A549 (cell line): Measurements from ENCODE around the gene H2BK1. TPM values are rescaled to one million over a fixed set of nuclear protein-coding genes. Genes with fewer than 3 reads are reported as not detected.
A peak's percentile ranks its signal among the peaks of the same experiment; 100 is the strongest.

Experiments
- ATAC-seq, 2 experiments: fragments of 200-7000 bp in 1 of 2; fragments of >200 bp in 1 of 2; cut with Nextera tagmentation in 1 of 2; cut with Tn5 transposase in 1 of 2; 3 replicates each; pipeline versions ENCODE4 v1.8.0 to v1.9.1; 2018 to 2020; ENCODE audit warnings: mild to moderate bottlenecking in 1 of 2, moderate library complexity in 1 of 2
- CTCF ChIA-PET: fragments of 300-600 bp; sonication (Branson Sonifier 250); formaldehyde crosslinking; extraction: SDS; loops from one replicate; lab custom pipeline; 2021; ENCODE audit warnings: antibody characterized with exemption, inconsistent platforms; lab: Yijun Ruan, JAX
- POLR2A ChIA-PET: fragments of 350-600 bp; formaldehyde crosslinking; extraction: SDS; loops from one replicate; lab custom pipeline; 2021; ENCODE audit warnings: antibody characterized with exemption, inconsistent platforms; lab: Yijun Ruan, JAX
- DNase-seq, 2 experiments: peaks; one replicate each; pipeline versions ENCODE4 v3.0.0 to v3.0.0-alpha.2; 2011 to 2016; ENCODE audit warnings: low read depth in 1 of 2, low spot score in 1 of 2
- FAIRE-seq: peaks from 2 replicates; lab custom pipeline; 2011; peaks lifted over from hg19 to GRCh38; lab: Jason Lieb, UNC
- H3K27ac ChIP-seq, 2 experiments: fragments of >200 bp; sonication (Bioruptor Twin); formaldehyde crosslinking; 3 replicates each; pipeline ENCODE4 v1.5.1; 2016 to 2017
- H3K4me1 ChIP-seq: fragments of >200 bp; sonication (Bioruptor Twin); formaldehyde crosslinking; 3 replicates; pipeline ENCODE4 v1.6.1; 2016
- H3K4me2 ChIP-seq: fragments of >200 bp; sonication (Bioruptor Twin); formaldehyde crosslinking; 3 replicates; pipeline ENCODE4 v1.6.1; 2016
- H3K4me3 ChIP-seq: fragments of >200 bp; sonication (Bioruptor Twin); formaldehyde crosslinking; 3 replicates; pipeline ENCODE4 v1.5.1; 2016
- H3K9me3 ChIP-seq: fragments of >200 bp; sonication (Bioruptor Twin); formaldehyde crosslinking; 3 replicates; pipeline ENCODE4 v1.6.1; 2016
- BHLHE40 ChIP-seq: IDR thresholded peaks from 2 replicates; pipeline ENCODE4 v1.6.1; 2012; ENCODE audit warnings: low read depth, low read length, inconsistent platforms
- CHD2 ChIP-seq: fragments of 150-350 bp; IDR thresholded peaks from 2 replicates; pipeline ENCODE4 v1.6.1; 2014; ENCODE audit warnings: low read length; ENCODE audit not compliant: partially characterized antibody
- CHD4 ChIP-seq: fragments of 200-600 bp; sonication (generic); IDR thresholded peaks from 2 replicates; pipeline ENCODE4 v1.6.1; 2016; ENCODE audit warnings: antibody characterized with exemption, mild to moderate bottlenecking, borderline replicate concordance
- EHF ChIP-seq: fragments of 250-450 bp; sonication (Bioruptor Pico); IDR thresholded peaks from 2 replicates; pipeline ENCODE4 v1.5.0; 2020; ENCODE audit warnings: mild to moderate bottlenecking
- EHMT2 ChIP-seq: fragments of 200-600 bp; sonication (generic); IDR thresholded peaks from 2 replicates; pipeline ENCODE4 v1.6.1; 2016; ENCODE audit warnings: antibody characterized with exemption, low read depth, mild to moderate bottlenecking, moderate library complexity
- EP300 ChIP-seq, 2 experiments: fragments of >200 bp; sonication (Bioruptor Twin); formaldehyde crosslinking; IDR thresholded peaks; 2 replicates in 1 of 2; 3 replicates in 1 of 2; pipeline ENCODE4 v1.6.1; 2016 to 2017
- HES2 ChIP-seq: fragments of >200 bp; sonication (Bioruptor Twin); formaldehyde crosslinking; IDR thresholded peaks from 2 replicates; pipeline ENCODE4 v1.6.1; 2016
- HEYL ChIP-seq: fragments of 250-450 bp; sonication (Bioruptor Pico); IDR thresholded peaks from 2 replicates; pipeline ENCODE4 v1.8.0; 2021; ENCODE audit warnings: mild to moderate bottlenecking, moderate library complexity
- HOXB5 ChIP-seq: fragments of 250-450 bp; sonication (Bioruptor Pico); IDR thresholded peaks from 2 replicates; pipeline ENCODE4 v1.5.0; 2020; ENCODE audit warnings: mild to moderate bottlenecking, moderate library complexity
- JUNB ChIP-seq: fragments of >200 bp; sonication (Bioruptor Twin); formaldehyde crosslinking; IDR thresholded peaks from 2 replicates; pipeline ENCODE4 v1.6.1; 2016
- KDM1A ChIP-seq: fragments of 200-600 bp; sonication (generic); IDR thresholded peaks from 2 replicates; pipeline ENCODE4 v1.6.1; 2016; ENCODE audit warnings: low read depth, mild to moderate bottlenecking
- MAFK ChIP-seq: fragments of 450-650 bp; IDR thresholded peaks from 2 replicates; pipeline ENCODE4 v1.6.1; 2014; ENCODE audit not compliant: partially characterized antibody
- MAX ChIP-seq: IDR thresholded peaks from 2 replicates; pipeline ENCODE4 v1.6.1; 2012
- MAZ ChIP-seq: fragments of 150-350 bp; IDR thresholded peaks from 2 replicates; pipeline ENCODE4 v1.6.1; 2014; ENCODE audit warnings: antibody characterized with exemption, low read depth, low read length, borderline replicate concordance
- MYC ChIP-seq: IDR thresholded peaks from 2 replicates; pipeline ENCODE4 v1.6.1; 2012; ENCODE audit warnings: mild to moderate bottlenecking, inconsistent platforms, low read length, improper control_type of control experiment, borderline replicate concordance
- NPAS2 ChIP-seq: fragments of 250-450 bp; sonication (Bioruptor Pico); IDR thresholded peaks from 2 replicates; pipeline ENCODE4 v1.8.0; 2022; ENCODE audit warnings: mild to moderate bottlenecking, moderate library complexity, borderline replicate concordance
- NR3C1 ChIP-seq: fragments of >200 bp; sonication (Bioruptor Twin); formaldehyde crosslinking; IDR thresholded peaks from 3 replicates; pipeline ENCODE4 v1.6.1; 2017
- PHF8 ChIP-seq: fragments of 200-600 bp; sonication (generic); IDR thresholded peaks from 2 replicates; pipeline ENCODE4 v1.6.1; 2016; ENCODE audit warnings: low read depth, mild to moderate bottlenecking, antibody characterized with exemption, moderate library complexity, borderline replicate concordance
- RAD21 ChIP-seq, 2 experiments: fragments of >200 bp in 1 of 2; sonication (Bioruptor Twin) in 1 of 2; formaldehyde crosslinking in 1 of 2; IDR thresholded peaks in 1 of 2; conservative IDR thresholded peaks in 1 of 2; 2 replicates in 1 of 2; 3 replicates in 1 of 2; pipeline ENCODE4 v1.6.1; 2012 to 2018; ENCODE audit warnings: inconsistent platforms in 1 of 2
- RCOR1 ChIP-seq: fragments of 150-350 bp; IDR thresholded peaks from 2 replicates; pipeline ENCODE4 v1.6.1; 2014; ENCODE audit warnings: antibody characterized with exemption, low read length, low read depth
- RFX5 ChIP-seq: fragments of 450-650 bp; IDR thresholded peaks from 2 replicates; pipeline ENCODE4 v1.7.1; 2014; ENCODE audit warnings: antibody characterized with exemption, mild to moderate bottlenecking, moderate library complexity
- SMC3 ChIP-seq: fragments of >200 bp; sonication (Bioruptor Twin); formaldehyde crosslinking; IDR thresholded peaks from 3 replicates; pipeline ENCODE4 v1.6.1; 2018; ENCODE audit warnings: inconsistent platforms
- SREBF2 ChIP-seq: fragments of 450-650 bp; IDR thresholded peaks from 2 replicates; pipeline ENCODE4 v1.6.1; 2014; ENCODE audit warnings: mild to moderate bottlenecking, moderate library complexity
- ZNF302 ChIP-seq: fragments of 250-450 bp; sonication (Bioruptor Pico); IDR thresholded peaks from 2 replicates; pipeline ENCODE4 v1.9.0; 2021; ENCODE audit warnings: inconsistent platforms, mild to moderate bottlenecking, moderate library complexity
- WGBS: methylation state at CpG from one replicate; pipeline ENCODE4 v1.1.6; 2017; ENCODE audit errors: missing lambda C conversion rate; 5-methylcytosine and 5-hydroxymethylcytosine counted together
- polyA plus RNA-seq, 4 experiments: library from polyadenylated mRNA; depleted of rRNA in 3 of 4; stranded (reverse); fragments of >200 nt; fragmentation: RNase III in 1 of 4; extraction: RNeasy Plus Mini Kit Qiagen cat#74134 plus additional on column Dnase treatment in 1 of 4; gene quantifications; 2 replicates in 3 of 4; 3 replicates in 1 of 4; pipeline ENCODE4 v1.2.3, GENCODE V29; 2011 to 2017
- TF ChIP-seq, protein P1 (sequence below): fragments of 250-450 bp; sonication (Bioruptor Pico); IDR thresholded peaks from 2 replicates; pipeline ENCODE4 v1.5.0; 2020; ENCODE audit warnings: low read depth, mild to moderate bottlenecking, moderate library complexity
- TF ChIP-seq, protein P2 (sequence below): fragments of 250-450 bp; sonication (Bioruptor Pico); IDR thresholded peaks from 2 replicates; pipeline ENCODE4 v1.5.0; 2021; ENCODE audit warnings: mild to moderate bottlenecking, moderate library complexity, borderline replicate concordance
- TF ChIP-seq, protein P3 (sequence below): fragments of >200 bp; sonication (Bioruptor Twin); formaldehyde crosslinking; IDR thresholded peaks from 3 replicates; pipeline ENCODE4 v1.6.1; 2016
- TF ChIP-seq, protein P4 (sequence below): fragments of 450-650 bp; IDR thresholded peaks from 2 replicates; pipeline ENCODE4 v1.6.1; 2014; ENCODE audit warnings: antibody characterized with exemption
- TF ChIP-seq, protein P5 (sequence below): fragments of 150-350 bp; IDR thresholded peaks from 2 replicates; pipeline ENCODE4 v1.6.1; 2014; ENCODE audit warnings: low read depth, mild to moderate bottlenecking, low read length

H2BK1 gene
- polyA plus RNA-seq, 2 of the 4 experiments (the other 2 are of a cell fraction), result not detected

DNA sequence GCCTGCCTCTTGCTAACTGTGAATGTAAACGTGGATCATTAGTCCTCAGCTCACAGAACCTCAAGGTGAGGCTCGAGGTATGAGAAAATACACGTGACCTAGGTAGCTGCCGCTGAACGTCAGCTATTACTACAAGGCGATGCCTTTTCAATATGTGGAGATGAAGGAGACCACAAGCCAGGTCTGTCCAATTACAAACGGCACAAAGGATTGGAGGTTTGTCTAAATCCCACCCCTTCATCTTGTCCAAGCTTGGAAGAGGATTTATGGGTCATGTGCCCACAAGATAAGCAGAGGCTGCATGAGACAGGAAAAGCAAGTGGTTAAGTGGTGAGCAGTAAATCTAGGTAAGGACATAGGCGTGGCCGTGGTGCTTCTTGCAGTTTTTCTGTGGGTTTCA is 3.4 kb downstream of the H2BK1 start:
- Histone ChIP-seq H3K9me3 (no peaks in the 10 kb centered on the region), H3K4me3 (no peak overlapping the region), H3K4me1 (no peaks in the 10 kb centered on the region), H3K27ac (no peak overlapping the region), H3K4me2 (no peak overlapping the region)
- FAIRE-seq, result no peak
- 57% methylated on average over 9 of the region's 9 CpGs for WGBS
- TF ChIP-seq PHF8 (no peak), MAFK (no peak), HOXB5 (CRISPR knock-in tag) (no peak), JUNB (no peak)
- TF ChIP-seq, protein P1, sequence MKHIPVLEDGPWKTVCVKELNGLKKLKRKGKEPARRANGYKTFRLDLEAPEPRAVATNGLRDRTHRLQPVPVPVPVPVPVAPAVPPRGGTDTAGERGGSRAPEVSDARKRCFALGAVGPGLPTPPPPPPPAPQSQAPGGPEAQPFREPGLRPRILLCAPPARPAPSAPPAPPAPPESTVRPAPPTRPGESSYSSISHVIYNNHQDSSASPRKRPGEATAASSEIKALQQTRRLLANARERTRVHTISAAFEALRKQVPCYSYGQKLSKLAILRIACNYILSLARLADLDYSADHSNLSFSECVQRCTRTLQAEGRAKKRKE, result no peak
- TF ChIP-seq, all 56 proteins: peak for 0
- CTCF ChIA-PET, result interaction anchor here (1.0 to 2.0 kb wide), 7 partner anchors 18 to 96 kb away, joined by 3 to 5 read pairs (median 3); no protein-coding TSS in a partner anchor
- DNase-seq, result no peak
- no peak for ATAC-seq
- POLR2A ChIA-PET, result no interaction called here

GRCh38 chr7:151205730-151206129 is 4.6 kb downstream of the H2BK1 start:
- TF ChIP-seq NR3C1 (no peak), SMC3 (no peak), EHMT2 (no peak), NPAS2 (no peak), MAX (no peak), KDM1A (no peak), SREBF2 (no peak), BHLHE40 (no peak), CHD4 (no peak), EP300 (IDR thresholded peaks at IDR 0.05) (no peak), EHF (CRISPR knock-in tag) (no peak), HEYL (no peak)
- no peak for DNase-seq
- Histone ChIP-seq H3K9me3 (no peaks in the 10 kb centered on the region), H3K4me2 (no peak overlapping the region), H3K4me3 (no peak overlapping the region), H3K27ac (no peak overlapping the region), H3K4me1 (no peaks in the 10 kb centered on the region)
- FAIRE-seq, result no peak
- 50% methylated on average over 6 of the region's 6 CpGs for WGBS
- CTCF ChIA-PET, result interaction anchor here (0.7 to 1.4 kb wide), 5 partner anchors 37 to 145 kb away, joined by 3 to 5 read pairs (median 3); no protein-coding TSS in a partner anchor
- POLR2A ChIA-PET, result no interaction called here
- ATAC-seq, result no peak

GRCh38 chr7:151204383-151205032 is 5.8 kb downstream of the H2BK1 start:
- POLR2A ChIA-PET, result no interaction called here
- FAIRE-seq (no peak), ATAC-seq (peak in 1 of 2 experiments; percentile 9; a peak in 1 of 6 replicates), DNase-seq (no peak)
- no peak overlapping the region for H3K4me3 ChIP-seq
- no peak overlapping the region for H3K27ac ChIP-seq
- no peak overlapping the region for H3K4me2 ChIP-seq
- 65% methylated on average over 30 of the region's 48 CpGs for WGBS
- CTCF ChIA-PET, result interaction anchor here (0.5 to 1.8 kb wide), 3 partner anchors 37 to 86 kb away, joined by 3 to 5 read pairs (median 4); partner anchors contain the start of gene GBX1
- H3K4me1 ChIP-seq, result no peaks in the 10 kb centered on the region
- H3K9me3 ChIP-seq, result no peaks in the 10 kb centered on the region
- TF ChIP-seq SMC3 (no peak), MAZ (no peak), ZNF302 (CRISPR knock-in tag) (no peak), HES2 (no peak), MYC (no peak), RAD21 (conservative IDR thresholded peaks at IDR 0.05 in 1 of 2, IDR thresholded peaks at IDR 0.05 in 1 of 2) (no peak), RFX5 (no peak), KDM1A (no peak), CHD2 (no peak), RCOR1 (no peak)
- TF ChIP-seq, protein P2, sequence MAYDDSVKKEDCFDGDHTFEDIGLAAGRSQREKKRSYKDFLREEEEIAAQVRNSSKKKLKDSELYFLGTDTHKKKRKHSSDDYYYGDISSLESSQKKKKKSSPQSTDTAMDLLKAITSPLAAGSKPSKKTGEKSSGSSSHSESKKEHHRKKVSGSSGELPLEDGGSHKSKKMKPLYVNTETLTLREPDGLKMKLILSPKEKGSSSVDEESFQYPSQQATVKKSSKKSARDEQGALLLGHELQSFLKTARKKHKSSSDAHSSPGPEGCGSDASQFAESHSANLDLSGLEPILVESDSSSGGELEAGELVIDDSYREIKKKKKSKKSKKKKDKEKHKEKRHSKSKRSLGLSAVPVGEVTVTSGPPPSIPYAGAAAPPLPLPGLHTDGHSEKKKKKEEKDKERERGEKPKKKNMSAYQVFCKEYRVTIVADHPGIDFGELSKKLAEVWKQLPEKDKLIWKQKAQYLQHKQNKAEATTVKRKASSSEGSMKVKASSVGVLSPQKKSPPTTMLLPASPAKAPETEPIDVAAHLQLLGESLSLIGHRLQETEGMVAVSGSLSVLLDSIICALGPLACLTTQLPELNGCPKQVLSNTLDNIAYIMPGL (CRISPR knock-in tag), result no peak
- TF ChIP-seq, protein P3, sequence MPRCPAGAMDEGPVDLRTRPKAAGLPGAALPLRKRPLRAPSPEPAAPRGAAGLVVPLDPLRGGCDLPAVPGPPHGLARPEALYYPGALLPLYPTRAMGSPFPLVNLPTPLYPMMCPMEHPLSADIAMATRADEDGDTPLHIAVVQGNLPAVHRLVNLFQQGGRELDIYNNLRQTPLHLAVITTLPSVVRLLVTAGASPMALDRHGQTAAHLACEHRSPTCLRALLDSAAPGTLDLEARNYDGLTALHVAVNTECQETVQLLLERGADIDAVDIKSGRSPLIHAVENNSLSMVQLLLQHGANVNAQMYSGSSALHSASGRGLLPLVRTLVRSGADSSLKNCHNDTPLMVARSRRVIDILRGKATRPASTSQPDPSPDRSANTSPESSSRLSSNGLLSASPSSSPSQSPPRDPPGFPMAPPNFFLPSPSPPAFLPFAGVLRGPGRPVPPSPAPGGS, result no peak
- TF ChIP-seq, protein P4, sequence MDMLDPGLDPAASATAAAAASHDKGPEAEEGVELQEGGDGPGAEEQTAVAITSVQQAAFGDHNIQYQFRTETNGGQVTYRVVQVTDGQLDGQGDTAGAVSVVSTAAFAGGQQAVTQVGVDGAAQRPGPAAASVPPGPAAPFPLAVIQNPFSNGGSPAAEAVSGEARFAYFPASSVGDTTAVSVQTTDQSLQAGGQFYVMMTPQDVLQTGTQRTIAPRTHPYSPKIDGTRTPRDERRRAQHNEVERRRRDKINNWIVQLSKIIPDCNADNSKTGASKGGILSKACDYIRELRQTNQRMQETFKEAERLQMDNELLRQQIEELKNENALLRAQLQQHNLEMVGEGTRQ, result no peak
- TF ChIP-seq, protein P5, sequence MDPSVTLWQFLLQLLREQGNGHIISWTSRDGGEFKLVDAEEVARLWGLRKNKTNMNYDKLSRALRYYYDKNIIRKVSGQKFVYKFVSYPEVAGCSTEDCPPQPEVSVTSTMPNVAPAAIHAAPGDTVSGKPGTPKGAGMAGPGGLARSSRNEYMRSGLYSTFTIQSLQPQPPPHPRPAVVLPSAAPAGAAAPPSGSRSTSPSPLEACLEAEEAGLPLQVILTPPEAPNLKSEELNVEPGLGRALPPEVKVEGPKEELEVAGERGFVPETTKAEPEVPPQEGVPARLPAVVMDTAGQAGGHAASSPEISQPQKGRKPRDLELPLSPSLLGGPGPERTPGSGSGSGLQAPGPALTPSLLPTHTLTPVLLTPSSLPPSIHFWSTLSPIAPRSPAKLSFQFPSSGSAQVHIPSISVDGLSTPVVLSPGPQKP, result no peak
